Dedifferentiated amniotic fluid mesenchymal stem cell (primary cell): ENCODE measurements around the gene TMCO4.

ENCODE experiments used
- DNase-seq: peaks from one replicate; pipeline ENCODE4 v3.0.0-alpha.2; 2016; ENCODE audit errors: extremely low spot score

Gene TMCO4

DNA sequence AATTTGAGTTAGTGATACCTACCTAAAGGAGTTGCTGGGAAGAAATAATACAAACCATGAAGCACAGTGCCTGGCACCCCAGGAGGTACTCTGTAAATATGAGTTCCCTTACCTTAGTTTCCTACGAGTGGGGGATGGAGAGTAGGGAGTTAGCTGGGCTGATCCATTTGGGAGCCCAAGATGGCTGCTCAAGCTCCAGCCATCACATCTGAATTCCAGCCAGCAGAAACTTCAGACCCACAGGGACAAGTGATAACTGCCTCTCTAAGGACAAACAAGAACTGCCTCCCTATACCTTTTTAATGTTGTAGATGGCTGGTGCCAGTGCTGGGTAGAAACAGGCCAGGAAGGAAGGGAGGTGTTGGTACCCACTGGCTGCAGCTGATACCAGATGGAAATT lies 112.3 kb downstream of the TMCO4 start:
- no peak for DNase-seq

DNA sequence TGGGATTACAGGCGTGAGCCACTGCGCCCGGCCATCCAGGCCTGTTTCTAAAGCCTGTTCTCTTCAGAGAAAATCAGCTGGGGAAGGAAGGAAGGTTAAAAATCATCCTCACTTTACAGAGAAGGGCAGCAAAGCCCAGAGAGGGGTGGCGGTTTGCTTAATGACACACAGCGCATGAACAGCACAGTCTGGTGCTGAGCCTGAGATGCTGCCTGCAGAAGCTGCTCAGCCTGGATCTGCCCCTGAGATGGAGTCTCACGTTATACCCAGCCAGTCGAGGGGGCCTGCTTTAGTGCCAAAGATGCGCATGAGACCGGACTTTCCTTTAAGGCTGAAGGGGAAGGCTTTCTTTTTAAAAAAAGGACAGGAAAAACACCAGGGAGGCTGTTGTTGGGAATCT lies 113.7 kb downstream of the TMCO4 start:
- no peak for DNase-seq

DNA sequence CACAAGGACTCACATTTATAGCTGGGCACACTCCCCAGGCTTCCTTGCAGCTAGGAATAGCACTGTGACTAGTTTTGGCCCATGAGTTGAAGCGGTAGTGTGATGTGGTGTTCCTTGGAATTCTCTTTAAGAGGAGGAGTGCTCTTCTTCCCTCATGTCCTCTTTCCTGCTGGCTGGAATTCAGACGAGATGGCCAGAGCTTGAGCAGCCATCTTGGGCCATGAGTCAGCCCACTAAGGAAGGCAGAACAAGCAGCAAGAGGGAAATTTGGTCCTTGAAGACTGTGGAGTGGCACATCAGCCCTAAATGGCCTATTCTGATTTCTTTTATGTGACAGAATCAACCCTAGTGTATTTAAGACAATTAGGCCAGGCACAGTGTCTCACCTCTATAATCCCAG lies 115.0 kb downstream of the TMCO4 start:
- no peak for DNase-seq

DNA sequence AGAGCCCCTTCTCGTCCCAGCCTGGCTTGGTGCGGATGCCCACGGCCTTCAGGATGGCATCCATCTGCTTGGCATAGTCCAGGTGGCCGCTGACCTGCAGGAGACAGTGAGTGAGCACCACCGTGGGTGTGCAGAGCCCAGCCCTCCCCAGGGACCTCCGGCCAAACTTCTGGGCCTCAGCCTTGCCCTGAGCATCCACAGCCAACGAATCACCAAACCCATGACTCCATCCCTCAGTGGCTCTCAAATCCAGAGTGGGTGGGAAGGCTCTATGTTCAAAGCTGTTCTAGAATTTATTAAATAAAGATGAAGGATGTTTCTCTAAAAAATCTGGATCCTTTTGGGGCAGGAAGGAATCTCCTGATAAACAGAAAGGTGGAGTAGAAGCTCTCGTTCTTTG lies 116.4 kb downstream of the TMCO4 start:
- DNase-seq: no peak

DNA sequence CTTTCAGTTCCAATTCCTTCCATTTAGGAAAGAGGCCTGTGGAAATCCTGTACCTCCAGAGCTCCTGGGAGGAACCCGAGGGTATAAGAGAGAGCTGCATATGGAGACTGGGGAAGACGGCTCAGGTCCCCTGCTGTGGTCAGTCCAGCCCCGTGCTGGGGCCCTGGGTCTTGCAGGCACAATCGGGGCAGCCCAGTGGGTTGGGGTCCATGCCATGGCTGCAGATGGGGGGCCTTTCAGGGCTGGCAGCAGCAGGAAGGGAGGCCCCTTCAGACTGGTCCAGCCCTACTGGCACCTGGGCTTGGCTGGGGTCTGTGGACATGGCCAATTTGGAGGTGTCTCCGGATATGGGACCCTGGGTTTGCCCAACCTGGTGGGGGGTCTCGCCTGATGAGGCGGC lies 116.8 kb downstream of the TMCO4 start:
- no peak for DNase-seq

DNA sequence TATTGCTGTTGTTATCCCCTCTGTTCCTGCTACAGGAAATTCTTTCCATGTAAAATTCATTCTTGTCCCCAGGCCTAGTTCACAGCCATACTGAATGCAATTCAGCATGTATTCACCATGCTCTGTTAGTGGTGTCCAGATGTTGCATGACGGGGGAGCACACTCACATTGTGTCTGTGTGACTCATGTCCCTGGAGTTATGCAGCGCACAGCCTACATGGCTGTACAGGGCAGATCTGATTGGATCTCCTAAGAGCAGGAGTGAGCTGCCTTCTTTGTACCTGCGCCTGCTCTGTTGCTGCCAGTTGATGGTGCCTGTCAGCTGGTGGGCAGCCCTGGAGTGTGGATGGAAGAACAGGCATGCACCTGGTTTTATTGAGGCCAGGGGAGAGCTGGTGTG lies 117.5 kb downstream of the TMCO4 start:
- DNase-seq: peak; percentile 51

DNA sequence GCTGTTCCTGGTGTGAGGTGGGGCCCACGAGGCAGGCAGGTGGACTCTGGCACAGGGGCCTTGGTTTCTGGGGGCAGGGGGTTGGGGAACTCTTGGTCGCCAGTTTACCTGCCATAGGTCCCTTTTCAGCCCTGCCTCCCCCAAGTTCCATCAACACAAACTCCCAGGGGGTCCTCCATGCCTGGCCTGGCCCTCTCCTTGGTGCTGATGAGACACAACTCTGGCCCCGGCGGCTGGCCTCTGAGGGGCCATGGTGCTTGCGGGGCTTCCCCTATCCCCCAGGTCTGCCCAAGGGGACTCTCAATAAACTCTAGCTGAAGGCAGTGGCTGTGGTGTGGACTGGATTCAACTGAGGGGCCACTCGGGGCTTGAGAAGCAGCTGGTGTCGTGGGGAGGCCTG lies 119.1 kb downstream of the TMCO4 start:
- DNase-seq: no peak

DNA sequence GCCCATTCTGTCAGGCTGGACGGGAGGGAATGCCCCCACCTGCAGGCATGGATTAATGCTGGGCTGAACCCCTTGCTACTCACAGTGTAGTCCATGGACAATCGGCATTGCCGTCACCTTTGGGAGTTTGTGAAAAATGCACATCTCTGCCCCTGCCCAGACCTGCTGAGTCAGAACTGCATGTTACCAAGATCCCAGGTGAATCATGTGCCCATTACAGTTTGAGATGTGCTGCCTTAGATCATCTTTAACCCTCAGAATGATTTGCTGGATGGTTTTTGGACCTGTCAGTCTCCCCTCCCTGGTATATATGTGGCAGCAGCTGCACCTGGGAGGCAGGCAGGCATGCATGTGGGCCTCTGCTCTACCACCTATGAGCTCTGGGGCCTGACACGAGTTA lies 120.0 kb downstream of the TMCO4 start:
- DNase-seq: no peak

DNA sequence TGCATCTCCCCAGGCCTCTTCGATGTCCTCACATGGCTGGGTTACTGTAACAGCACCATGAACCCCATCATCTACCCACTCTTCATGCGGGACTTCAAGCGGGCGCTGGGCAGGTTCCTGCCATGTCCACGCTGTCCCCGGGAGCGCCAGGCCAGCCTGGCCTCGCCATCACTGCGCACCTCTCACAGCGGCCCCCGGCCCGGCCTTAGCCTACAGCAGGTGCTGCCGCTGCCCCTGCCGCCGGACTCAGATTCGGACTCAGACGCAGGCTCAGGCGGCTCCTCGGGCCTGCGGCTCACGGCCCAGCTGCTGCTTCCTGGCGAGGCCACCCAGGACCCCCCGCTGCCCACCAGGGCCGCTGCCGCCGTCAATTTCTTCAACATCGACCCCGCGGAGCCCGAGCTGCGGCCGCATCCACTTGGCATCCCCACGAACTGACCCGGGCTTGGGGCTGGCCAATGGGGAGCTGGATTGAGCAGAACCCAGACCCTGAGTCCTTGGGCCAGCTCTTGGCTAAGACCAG lies 120.7 kb downstream of the TMCO4 start:
- no peak for DNase-seq

DNA sequence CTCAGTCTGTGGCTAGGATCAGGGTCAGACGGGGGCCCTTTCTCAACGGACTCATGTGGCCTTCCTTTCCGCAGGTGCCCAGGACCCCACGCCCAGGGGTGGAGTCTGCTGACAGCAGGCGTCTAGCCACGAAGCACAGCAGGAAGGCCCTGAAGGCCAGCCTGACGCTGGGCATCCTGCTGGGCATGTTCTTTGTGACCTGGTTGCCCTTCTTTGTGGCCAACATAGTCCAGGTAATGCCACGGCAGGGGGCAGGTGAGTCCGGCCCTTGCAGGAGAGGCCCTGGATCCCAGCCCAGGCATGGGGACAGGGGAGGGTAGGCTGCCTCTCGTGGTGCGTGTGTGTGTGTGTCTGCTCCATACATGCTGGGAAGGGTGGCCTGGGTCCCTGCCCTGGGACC lies 121.2 kb downstream of the TMCO4 start:
- no peak for DNase-seq

DNA sequence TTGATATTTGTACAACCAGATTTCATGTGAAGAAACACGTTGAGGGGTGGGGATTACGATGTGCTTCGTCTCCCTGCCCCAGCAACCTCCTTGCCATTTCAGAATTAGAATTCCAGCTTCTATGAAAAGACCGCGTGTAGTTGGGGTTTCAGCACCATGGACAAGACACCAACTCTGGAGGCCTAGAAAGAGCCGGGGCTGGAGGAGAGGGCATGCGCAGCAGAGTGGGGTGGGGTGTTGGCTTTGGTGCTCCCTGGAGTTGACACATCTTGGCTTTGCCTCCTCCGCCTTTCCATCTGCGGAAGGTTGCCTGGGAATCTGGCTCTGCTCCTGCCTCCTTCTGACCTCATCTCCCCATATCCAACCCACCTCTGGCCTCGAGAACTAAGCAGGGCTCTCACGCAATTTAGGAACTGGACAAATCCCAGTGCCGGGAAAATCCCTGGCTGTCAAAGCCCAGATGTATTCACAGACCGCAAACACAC lies 123.2 kb downstream of the TMCO4 start:
- DNase-seq: peak; percentile 52

DNA sequence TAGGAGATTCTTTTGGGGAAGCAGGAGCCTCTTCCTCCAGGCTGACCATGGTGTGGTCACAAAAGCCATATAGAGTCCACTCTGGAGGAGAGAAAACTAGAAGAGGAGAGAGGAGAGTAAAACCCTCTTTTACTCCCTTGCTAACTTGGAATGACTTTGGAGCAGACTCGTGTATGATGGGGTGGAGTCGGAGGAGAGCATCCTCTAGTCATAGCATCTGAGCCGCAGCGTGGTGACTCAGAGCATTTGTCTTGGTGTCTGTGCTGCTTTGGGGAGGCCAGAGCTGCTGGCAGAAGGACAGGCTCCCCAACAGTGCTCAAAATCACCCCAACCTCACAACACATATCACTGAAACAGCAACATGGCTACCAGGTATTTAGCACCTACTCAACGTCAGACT lies 123.9 kb downstream of the TMCO4 start:
- no peak for DNase-seq

DNA sequence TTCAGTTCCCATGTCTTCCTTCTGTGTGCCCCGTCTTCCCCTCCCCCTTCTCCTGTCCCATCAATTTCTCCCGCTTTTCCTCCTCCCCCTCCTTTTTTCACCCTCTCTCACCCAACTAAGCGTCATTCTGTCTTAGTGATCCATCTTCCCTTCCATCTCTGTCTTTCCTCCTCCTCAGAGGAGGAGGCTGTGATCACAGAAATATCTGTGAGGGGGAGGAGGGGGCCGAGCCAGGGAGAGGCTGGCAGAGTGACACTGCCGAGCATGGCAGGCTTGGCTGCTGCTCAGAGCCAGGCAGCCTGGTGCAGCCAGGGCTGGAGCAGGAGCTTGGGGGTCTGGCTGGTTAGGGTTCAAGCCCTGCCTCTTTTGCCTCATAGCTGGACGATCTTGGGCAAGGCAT lies 127.5 kb downstream of the TMCO4 start:
- no peak for DNase-seq

DNA sequence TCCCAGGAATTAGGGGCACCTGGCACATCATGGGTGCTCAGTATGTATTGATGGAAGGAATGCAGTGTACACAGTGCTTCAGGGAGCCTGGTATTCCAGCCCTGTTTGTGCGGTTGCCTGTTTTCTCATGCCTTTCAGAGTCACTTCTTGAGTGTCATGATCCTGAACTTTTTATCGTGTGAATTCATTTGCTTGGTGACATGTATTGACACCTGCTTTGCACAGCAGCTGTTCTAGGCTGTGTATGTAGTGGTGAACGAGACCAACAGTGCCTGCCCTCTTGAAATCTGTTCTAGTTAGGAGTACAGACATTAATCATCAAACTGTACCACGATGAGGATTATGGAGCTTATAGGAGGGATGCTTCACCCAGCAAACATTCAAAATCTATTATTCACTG lies 128.9 kb downstream of the TMCO4 start:
- no peak for DNase-seq

DNA sequence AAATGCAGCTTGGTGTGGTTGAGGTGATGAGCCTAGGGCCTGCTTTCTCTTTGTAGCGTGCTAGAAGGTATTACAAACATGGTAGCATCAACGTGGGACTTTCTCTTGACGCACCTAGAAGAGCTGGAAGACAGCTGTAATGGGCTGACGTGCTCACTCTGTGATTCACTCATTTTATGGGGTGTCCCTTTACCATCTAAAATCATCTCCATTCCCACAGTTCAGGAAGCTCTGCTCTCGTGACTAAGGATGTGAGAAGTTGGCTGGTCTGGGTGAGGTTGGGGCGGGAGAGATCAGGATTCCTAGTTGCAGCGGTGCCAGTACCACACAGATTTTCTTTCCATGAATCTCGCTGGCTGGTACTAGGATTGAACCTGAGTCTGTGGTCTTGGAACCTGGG lies 130.8 kb downstream of the TMCO4 start:
- DNase-seq: no peak

DNA sequence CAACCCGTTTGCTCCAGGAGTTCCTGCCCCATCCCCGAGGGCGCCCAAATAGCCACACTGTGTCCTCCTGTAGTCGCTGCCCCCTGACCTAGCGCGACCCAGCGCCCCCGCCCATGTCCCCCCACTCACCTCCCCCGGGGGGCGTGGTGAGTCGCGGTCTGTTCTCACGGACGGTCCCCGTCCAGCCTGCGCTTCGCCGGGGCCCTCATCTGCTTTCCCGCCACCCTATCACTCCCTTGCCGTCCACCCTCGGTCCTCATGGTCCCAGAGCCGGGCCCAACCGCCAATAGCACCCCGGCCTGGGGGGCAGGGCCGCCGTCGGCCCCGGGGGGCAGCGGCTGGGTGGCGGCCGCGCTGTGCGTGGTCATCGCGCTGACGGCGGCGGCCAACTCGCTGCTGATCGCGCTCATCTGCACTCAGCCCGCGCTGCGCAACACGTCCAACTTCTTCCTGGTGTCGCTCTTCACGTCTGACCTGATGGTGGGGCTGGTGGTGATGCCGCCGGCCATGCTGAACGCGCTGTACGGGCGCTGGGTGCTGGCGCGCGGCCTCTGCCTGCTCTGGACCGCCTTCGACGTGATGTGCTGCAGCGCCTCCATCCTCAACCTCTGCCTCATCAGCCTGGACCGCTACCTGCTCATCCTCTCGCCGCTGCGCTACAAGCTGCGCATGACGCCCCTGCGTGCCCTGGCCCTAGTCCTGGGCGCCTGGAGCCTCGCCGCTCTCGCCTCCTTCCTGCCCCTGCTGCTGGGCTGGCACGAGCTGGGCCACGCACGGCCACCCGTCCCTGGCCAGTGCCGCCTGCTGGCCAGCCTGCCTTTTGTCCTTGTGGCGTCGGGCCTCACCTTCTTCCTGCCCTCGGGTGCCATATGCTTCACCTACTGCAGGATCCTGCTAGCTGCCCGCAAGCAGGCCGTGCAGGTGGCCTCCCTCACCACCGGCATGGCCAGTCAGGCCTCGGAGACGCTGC lies 133.9 kb downstream of the TMCO4 start:
- DNase-seq: no peak

DNA sequence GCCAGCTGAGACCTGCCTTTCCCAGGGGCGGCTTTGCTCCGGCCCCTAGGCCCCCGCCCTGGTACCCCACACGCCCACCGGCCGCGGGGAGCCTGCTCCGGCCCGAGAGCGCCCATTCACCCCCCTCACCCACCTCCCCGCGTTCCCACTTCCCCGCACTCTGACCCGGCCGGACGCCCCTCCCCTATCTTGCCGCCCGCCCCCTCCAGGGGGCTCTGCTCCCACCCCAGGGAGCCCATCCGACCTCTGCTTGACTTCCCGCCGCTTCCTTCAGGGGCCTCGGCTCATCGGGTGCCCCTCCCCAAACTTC lies 134.6 kb downstream of the TMCO4 start:
- no peak for DNase-seq

DNA sequence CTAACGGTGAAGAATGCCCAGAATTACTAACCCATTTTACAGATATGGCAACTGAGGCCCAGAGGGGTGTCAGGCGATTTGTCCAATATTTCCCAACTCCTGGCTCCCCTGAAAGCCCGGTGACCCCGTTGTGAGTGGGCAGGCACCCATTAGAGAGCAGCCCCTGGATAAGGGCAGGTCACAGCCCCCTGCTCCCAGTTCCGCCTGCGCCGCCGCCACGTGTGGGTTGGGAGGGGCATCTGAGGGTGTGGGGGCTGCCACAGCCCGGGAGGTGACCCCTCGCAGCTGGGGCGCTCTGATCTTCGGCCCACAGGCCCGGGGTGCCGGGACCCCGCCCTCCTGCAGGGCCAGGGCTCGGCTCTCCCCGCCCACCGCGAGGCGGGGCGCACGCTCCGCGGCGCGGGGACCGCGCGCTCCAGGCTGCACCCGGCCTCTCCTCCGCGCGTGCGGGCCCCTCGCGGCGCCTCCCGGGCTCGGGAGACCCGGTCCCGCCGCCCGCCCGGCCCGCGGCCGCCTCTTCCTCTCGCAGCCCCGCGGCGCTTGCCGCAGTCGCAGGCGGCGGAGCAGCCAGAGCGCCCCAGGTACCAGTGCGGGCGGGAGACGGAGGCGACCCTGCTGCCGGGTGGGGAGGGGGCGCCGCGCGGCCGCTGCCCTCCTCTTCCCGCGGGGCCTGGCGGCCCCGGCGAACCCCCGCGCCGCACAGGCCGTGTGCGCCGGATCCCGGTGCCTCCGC lies 135.1 kb downstream of the TMCO4 start, which contains the start of gene HTR6:
Gene HTR6 (plus strand): TSS at position 423 of the 733 bp plus-strand sequence. CDS start 879 bp downstream, outside the sequence.
- DNase-seq: no peak

DNA sequence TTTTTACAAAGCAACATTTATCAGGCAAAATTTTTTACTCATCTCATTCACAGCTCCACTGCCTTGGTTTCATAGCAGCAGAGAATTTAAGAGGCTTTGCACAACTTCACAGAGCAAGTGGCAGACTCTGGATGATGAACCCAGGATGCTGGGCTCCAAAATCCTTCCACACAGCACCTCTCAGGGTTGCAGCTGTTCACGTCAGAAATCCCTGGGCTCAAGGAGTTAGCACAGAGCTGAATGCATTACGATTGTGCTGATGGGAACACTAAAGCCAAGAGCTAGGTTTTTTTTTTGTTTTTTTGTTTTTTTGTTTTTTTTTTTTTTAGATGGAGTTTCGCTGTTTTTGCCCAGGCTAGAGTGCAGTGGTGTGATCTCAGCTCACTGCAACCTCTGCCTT lies 137.4 kb downstream of the TMCO4 start:
- no peak for DNase-seq

DNA sequence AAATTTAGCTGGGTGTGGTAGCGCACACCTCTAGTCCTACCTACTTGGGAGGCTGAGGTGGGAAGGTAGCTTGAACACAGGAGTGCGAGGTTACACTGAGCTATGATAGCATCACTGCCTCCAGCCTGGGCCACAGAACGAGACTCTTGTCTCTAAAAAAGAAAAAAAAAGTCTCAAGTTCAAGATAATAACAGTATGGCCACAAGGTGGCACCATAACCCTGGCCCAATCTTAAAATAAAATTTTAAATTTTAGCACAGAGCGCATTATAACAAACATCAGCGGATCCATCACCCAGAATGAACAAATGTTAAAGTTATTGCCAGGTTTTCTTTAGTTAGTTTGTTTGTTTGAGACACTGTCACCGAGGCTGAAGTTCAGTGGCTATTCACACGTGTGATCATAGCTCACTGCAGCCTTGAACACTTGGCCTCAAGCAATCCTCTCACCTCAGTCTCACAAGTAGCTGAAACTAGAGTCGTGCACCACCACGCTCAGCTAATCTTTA lies 137.9 kb downstream of the TMCO4 start:
- peak; percentile 46 for DNase-seq

DNA sequence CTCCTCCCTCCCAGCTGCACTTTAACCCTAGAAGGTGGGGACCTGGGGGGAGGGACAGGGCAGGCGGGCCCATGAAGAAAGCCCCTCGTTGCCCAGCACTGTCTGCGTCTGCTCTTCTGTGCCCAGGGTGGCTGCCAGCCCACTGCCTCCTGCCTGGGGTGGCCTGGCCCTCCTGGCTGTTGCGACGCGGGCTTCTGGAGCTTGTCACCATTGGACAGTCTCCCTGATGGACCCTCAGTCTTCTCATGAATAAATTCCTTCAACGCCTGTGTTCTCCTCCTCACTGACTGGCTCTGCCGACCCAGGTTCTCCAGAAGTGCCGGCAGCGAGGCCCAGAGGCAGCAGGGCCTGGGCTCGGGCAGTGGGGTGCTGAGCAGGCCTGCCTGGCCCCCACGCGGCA lies 141.5 kb downstream of the TMCO4 start:
- DNase-seq: no peak

DNA sequence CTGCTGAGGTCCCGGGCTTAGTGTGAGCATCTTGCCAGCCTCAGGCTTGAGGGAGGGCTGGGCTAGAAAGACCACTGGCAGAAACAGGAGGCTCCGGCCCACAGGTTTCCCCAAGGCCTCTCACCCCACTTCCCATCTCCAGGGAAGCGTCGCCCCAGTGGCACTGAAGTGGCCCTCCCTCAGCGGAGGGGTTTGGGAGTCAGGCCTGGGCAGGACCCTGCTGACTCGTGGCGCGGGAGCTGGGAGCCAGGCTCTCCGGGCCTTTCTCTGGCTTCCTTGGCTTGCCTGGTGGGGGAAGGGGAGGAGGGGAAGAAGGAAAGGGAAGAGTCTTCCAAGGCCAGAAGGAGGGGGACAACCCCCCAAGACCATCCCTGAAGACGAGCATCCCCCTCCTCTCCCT lies 142.2 kb downstream of the TMCO4 start:
- no peak for DNase-seq
